ENCODE measurements around the gene RGS10. TPM values are rescaled to one million over a fixed set of nuclear protein-coding genes. Genes with fewer than 3 reads are reported as not detected.

Gene RGS10
- 16.8 and 18.4 TPM in 2 replicates for total RNA-seq (2014; rRNA removed; shearing (Covaris generic))
- polyA plus RNA-seq (2016; fragmentation: Nextera tagmentation; extraction: Ambion mirVana), result 26.8 and 27.5 TPM in 2 replicates
- long read RNA-seq, transcript RGS10-202 (5 exons, 804 nt), result major isoform, 13 of 15 reads
- long read RNA-seq, partial matches to known transcripts, result 0 of 15 reads
- long read RNA-seq, other reads (novel, unspliced or antisense), result 2 of 15 reads

DNA sequence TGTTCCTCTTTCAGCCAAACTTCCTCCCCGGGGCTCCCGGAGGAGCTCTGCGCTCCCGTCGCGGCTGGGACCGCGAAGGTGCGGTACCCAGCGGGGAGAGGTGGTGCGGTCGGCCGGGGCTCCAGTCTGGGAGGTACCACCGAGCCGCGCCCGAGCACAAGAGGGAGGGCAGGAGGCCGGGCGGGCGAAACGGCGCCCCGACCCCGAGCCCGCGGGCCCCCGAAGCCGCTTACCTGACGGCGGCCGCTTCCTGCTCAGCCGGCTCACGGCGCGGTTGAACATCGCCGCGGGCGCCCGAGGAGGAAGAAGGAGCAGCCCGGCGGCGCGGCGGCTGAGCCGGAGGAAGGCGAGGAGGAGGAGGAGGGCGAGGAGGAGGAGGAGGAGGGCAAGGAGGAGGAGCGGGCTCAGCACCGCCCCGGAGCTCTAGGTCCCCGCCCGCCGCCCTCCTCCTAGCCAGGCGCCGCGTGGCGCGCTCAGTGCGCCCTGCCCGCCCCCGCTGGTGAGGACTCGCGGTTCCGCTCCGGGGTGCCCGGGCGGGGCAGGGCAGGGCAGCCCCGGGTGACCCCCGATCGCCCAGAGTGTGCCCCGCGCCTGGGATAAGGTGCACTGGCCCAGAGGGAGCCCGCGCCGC is at the start of gene RGS10:
RGS10 (minus strand) TSS at position 363 of the 631 bp plus-strand sequence; CDS start at position 282, 81 bp downstream.
- peaks cover 51% of the 10 kb centered on the region for H3K27me3 Mint-ChIP-seq (ENCODE audit: insufficient read depth, low read depth, poor library complexity)
- Histone ChIP-seq H3K9me2 (ENCODE audit: insufficient read depth) (no peaks in the 10 kb centered on the region), H3K4me2 (peak within 1 kb of the TSS; percentile 95), H3K27ac (ENCODE audit: low read depth) (no peak within 1 kb of the TSS), H3K27me3 (ENCODE audit: insufficient read depth) (peaks cover 61% of the 10 kb centered on the region), H3K36me3 (ENCODE audit: insufficient read depth) (no peaks in the 10 kb centered on the region), H4K20me1 (replicated peaks; ENCODE audit: insufficient read depth) (no peaks in the 10 kb centered on the region; the same call in 1 of the 2 replicates), H3F3A (replicated peaks; ENCODE audit: low read depth) (peaks cover 9% of the 10 kb centered on the region; the same call in 1 of the 2 replicates), H2AFZ (peak within 1 kb of the TSS; percentile 94), H3K4me3 (peak within 1 kb of the TSS; percentile 83), H3K79me2 (replicated peaks; ENCODE audit: insufficient read depth) (no peaks in the 10 kb centered on the region), H3K4me1 (ENCODE audit: insufficient read depth) (peaks cover 13% of the 10 kb centered on the region; the same call in 1 of the 2 replicates)
- peak; percentile 75 for ATAC-seq
- peak; percentile 80 for DNase-seq (ENCODE audit: low spot score)
- peak within 1 kb of the TSS; percentile 83 for H3K4me3 Mint-ChIP-seq
- H3K36me3 Mint-ChIP-seq (ENCODE audit: low read depth), result peaks cover 3% of the 10 kb centered on the region; the same call in 1 of the 3 replicates
- H3K9me3 Mint-ChIP-seq, result no peaks in the 10 kb centered on the region
- no peak within 1 kb of the TSS for H3K27ac Mint-ChIP-seq
- TF ChIP-seq ZNF462 (CRISPR knock-in tag; IDR thresholded peaks at IDR 0.05), result no peak
- TF ChIP-seq POLR2AphosphoS5 (IDR thresholded peaks at IDR 0.05; ENCODE audit: low read depth), result peak; percentile 83
- TF ChIP-seq ZNF331 (CRISPR knock-in tag; IDR thresholded peaks at IDR 0.05; ENCODE audit: low read depth), result no peak
- no peak for TF ChIP-seq JUNB (IDR thresholded peaks at IDR 0.05; ENCODE audit: unreplicated experiment)
- no peak for TF ChIP-seq NANOG (IDR thresholded peaks at IDR 0.05; ENCODE audit: borderline replicate concordance)
- TF ChIP-seq CREB1 (CRISPR knock-in tag; IDR thresholded peaks at IDR 0.05; ENCODE audit: low read depth), result no peak
- peak; percentile 40 for TF ChIP-seq EZH2 (IDR thresholded peaks at IDR 0.05; ENCODE audit: low read depth, unreplicated experiment)
- H3K4me1 Mint-ChIP-seq, result peaks cover 29% of the 10 kb centered on the region
